HG02938 (cell line): ENCODE results near the gene CRY2.
A peak's percentile ranks its signal among the peaks of the same experiment; 100 is the strongest.

Experiments
- ATAC-seq: cut with Tn5 transposase; IDR thresholded peaks from one replicate; pipeline ENCODE4 v1.9.1; 2021; ENCODE audit warnings: mild to moderate bottlenecking, moderate library complexity; ENCODE audit not compliant: unreplicated experiment

The CRY2 gene

DNA sequence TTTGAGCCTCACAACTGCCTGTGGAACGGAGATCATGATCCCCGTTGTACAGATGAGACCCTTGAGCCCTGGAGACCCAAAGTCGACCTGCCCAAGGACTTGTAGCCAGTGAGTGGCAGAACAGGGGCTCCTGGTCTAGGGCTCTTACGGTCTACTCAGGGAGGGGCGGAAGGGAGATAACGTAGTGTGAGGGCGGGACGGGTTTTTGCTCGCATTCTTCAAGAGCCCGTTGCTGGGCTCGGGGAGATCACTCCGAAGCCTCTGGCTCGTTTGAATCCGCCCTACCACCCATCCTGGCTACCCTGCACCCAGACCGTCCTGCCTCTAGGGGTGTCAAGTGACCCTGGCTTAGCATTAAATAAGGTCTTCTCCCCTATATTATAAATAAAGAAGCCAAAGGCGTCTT lies 639 bp downstream of the CRY2 start:
- ATAC-seq = peak; percentile 11

DNA sequence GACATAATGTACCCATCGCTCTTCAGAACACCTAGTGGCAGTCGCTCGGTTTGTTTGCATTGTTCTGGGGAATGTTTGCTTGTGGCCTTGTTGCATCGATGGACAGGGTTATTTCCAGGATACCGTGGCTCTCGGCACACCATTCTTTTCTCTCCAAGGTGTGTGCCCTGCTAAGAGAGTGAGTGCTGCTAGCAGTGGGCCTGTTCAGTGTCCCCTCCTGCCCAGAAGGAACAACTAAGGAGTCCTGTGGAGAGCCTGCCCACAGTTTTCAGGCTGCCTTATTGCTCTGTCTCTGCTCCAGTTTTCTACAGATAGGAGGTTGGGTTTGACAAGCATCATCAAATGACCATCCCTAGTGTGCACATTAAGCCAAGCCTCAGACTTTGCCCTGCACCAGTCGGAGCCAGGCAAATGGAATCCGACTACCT lies 1.4 kb downstream of the CRY2 start:
- ATAC-seq = no peak

DNA sequence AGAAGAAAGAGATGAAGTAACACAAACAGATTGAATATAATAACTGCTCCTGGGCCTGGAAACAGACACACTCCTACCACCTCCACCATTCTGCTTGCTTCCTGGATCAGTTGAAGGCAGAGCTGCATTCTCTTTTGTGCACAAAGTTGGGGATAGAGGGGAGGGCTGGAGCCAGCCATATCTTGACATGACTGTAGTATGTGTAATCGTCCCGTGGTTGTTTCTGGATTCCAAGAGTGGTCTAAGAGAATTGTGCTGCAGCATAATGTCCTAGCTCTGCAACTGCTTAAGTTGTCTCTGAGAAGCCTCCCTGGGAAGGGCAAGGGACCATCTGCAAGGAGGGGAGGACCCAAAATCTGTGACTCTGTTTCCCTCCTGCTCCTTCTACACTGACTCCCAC lies 3.2 kb downstream of the CRY2 start:
- no peak for ATAC-seq

DNA sequence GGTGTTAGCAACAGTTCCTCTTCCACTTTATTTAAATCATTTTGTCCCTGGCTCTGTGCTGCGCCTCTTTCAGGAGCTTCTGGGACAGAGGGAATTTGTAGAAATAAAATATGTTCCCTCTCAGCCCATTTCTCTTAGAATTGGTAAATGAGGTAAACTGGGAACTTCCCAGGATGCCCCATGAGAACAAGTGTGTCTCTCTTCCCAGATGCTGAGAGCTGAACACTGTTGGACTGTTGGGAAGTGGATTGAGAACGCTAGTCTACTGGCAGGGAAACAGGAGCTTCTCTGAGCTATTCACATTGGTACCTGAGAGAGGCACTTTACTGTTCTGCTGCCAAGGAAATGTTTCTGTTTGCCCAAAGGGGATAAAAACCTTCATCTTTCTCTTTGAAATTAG lies 4.0 kb downstream of the CRY2 start:
- no peak for ATAC-seq

DNA sequence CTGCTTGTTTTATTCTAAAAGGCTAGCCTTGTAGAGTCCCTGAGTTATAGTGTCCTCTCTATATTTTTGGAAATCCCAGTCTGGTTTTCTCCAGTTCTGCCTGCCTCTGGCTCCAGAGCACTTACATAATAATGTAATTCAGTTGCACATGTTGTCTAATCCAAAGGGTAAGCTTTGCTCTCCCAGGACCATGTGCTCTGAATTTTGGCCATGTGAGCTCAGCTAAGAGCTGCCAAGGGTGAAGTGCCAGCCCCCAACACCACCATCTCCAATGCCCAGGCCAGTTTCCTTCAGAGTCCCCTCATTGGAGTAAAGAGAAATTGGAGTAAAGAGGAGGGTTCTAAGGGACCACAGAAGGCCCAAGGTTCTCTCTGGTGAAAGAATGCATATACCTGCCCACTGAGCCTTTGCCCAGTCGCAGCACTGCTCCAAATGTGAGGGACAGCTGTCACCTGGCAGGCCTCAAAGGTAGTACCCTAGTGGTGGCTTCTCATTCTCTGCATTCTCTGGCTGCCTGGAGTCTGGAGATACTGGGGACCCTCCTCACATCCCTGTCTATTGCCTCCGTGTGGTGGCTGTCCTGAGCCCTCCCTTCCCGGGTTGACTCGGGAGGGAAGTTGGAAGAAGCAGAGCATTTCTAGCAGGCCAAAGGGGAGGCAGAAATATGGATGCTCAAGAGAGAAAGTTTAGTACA lies 4.9 kb downstream of the CRY2 start:
- ATAC-seq = no peak

DNA sequence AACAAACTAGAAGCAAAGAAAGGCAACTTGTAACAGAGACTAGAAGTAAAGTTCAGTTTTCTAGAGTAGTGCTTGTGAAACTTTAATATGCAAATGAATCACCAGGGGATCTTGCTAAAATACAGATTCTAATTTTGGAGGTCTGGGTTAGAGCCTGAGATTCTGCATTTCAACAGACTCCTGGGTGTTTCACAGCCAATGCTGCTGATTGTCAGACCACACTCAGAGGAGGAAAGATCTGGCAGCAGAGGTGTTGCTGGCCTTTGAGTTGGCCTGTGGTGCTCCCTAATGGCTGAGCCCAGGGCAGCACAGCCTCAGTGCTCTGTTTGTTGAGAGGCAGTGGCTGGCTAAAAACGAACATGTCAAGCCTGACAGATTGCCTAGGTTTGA lies 5.4 kb downstream of the CRY2 start:
- ATAC-seq = peak; percentile 45

DNA sequence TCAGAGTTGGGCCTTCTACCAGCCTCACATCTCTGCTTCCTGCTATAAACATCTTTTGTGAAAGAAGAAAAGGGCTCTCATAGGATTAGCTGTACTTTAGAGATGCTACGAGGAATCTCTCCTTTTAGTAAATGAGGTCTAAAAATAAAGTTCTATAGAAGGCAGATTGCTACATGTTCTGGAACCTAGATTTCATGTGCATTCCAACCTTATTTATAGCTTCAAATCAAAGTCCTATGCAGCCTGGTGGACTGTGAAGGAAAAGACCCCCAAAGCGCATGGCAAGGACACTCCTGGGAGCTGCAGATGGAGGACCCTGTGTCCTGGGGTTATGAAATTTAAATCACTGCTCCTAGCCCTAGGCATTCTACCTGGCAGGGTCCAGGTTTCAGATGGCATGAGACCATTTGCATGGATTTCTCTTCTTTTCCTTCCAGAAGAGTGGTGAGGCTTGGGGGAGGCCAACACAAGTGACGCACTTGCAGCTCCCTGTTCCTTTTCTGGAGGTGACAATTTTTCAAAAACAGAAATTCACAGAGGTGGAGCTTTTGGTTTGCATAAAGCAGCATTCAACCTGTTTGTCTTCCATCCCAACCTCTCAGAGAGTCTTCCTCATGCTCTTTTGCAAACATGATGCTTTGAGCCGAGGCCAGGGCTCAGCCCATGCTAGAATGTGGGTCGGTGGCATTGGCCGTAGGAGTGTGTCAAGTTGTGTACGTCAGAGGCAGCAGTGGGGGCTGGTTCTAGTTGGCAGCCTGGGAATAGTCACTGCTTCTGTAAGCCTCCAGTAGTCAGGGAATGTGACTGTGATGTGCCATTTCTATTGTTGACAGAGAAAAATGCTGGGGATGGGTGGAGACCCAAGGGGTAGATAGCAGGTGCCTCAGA lies 6.3 kb downstream of the CRY2 start:
- no peak for ATAC-seq

DNA sequence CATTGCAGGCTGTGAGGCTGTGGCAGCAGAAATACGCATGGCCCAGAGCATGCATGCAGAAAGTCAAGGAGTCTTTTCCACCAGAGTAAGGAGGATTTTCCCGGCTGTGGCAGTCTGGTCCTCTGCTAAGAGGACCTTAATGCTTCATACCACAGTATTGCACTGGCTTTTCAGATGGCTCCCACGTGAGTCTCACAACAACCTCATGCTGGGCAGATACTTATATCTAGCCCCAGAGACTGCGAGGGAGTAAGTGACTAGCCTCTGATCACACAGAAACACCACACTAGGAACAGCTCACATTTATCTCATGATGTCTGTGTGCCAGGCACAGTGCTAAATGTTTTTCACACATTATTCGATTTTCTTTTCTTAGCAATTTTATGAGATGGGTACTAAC lies 8.0 kb downstream of the CRY2 start:
- ATAC-seq = no peak

DNA sequence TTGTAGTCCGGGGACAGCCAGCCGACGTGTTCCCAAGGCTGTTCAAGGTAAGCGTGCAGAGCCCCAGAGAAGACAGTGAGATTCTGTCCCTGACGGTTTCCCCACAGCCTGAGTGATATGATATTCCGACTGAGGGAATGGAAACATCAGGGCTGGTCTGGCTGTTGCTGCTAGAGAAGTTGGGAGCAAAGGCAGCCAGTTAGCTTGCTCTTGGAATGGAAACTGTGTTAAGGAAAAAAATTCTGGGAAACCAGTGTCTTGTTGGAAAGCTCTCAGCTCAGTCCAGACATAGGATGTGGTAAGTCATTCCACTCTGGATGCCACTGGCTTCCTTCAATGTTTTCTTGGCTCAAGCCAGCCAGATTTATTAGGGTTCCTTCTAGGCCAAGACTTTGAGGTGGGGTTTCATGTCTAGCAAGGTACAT lies 8.8 kb downstream of the CRY2 start:
- ATAC-seq = no peak

DNA sequence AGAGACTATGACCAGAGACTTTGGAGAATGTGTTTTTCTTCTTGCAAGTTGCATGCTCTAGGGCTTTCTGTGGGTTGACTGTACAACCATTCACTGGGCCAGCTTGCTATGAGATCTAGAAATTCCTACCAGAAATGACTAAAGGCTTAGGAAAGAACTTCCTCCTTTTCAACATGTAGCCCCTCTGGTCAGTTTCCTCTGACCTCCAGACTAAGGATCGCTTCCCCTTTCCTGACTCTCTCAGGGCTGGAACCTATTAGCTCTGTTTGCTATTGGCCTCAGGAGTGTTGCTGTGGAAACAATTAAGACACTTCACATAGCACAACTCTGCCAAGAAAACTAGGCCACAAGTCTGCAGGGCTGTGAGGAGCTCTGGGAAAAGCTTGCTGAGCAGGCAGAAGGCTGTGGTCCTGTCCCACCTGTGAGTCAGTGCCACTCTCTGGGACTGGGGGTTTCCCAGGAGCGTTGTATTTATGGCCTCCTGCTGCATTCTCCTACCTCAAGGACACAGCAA lies 10.7 kb downstream of the CRY2 start:
- ATAC-seq = no peak

DNA sequence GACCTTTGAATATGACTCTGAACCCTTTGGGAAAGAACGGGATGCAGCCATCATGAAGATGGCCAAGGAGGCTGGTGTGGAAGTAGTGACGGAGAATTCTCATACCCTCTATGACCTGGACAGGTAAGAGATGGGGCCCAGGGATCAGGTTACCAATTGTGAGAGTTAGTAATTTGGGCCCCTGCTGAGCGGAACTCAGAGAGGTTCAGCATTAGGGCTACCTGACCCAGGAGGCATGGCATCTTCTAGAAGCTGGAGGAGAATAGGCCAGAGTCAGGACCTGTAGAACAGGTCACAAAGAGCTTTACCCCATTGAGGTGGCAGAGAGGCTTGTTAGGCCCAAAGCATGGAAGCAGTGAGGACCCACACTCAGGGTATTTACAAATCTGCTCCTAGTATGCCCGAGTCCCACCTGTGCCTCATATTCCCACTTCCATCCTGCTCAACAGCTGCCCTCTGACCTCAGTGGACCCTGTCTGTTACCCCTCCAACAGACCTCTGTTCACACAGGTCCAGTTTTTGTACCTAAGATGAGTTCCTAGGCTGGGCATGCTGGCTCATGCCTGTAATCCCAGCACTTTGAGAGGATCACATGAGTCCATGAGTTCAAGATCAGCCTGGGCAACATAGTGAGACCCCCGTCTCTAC lies 11.6 kb downstream of the CRY2 start:
- ATAC-seq = no peak

DNA sequence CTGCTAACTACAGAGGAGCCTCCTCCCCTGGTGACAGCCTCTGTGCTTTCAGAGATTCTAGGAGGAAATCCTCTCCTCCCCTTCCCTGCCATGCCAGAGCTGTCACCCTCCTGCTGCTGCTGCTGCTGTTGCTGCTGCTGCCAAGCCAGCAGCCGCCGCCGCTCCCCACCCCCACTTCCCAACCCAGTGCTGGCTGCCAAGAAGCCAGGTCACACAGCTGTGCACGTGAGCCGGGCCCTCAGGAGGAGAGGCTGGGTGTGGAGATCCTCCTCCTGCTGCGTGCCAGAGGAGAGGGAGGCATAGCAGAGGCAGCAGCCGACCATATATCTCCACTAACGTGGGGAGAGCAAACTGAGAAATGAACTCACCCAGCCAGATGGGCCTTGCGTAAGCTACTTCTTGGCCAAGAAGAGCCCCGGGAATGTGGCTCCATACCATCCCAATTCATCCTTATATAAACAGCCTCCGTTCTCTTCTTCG lies 12.4 kb downstream of the CRY2 start:
- ATAC-seq = no peak

DNA sequence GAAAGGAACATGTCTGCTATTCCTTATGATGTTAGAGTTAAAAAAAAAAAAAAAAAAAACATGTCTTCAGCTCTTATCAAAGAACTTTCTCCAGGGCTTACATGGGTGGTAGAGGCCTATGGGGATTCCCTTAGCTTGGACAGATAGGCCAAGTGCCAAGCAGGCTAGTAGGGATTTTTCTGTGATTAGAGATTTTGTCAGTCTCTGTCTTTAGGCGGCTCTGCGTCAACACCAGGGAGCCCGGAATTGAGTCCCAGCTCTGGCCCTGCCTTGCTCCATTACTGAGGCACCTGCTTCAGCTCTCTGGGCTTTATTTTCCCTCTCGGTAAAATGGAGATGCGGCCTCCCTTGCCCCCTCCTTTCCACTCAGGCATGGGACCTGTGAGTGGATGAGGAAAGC lies 13.1 kb downstream of the CRY2 start:
- no peak for ATAC-seq

DNA sequence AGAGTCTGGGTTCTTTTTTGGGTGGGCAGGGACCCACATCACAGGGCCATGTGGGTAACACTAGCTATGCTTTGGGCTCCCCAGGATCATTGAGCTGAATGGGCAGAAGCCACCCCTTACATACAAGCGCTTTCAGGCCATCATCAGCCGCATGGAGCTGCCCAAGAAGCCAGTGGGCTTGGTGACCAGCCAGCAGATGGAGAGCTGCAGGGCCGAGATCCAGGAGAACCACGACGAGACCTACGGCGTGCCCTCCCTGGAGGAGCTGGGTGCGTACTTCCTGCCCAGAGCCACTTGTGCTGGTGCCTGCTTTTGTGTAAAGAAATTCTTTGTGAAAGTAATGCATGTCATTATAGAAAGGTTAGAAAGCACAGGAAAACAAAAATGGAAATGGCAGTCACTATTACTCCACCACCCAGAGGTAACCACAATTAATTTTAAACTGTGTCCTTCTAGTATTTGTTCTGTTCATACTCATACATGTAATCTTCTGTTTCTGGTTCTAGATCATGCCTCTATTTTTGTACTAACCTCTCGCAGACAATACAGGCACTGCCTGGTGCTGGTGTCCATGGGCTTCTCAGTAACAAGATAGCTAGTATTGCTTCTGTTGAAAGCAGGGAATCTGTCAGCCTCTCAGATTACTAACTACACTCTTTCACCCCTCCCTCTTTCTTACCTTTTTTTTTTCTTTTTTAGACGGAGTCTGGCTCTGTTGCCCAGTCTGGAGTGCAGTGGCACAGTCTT lies 13.7 kb downstream of the CRY2 start:
- no peak for ATAC-seq

DNA sequence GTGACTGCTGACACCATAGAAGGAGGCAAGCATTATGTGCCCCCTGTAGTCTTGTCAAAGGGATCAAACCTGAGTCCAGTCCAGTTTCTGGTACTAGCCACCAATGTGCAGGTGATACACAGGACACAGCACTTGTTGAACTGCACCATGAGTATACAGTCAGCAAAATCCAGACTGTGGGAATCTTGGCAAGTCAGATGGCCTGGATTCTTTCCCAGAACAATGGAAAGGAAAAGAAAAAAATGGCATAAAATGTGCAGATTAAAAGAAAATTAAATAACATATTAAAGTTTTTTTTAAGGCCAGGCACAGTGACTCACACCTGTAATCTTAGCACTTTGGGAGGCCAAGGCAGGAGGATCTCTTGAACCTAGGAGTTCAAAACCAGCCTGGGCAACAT lies 16.8 kb downstream of the CRY2 start:
- ATAC-seq = no peak

DNA sequence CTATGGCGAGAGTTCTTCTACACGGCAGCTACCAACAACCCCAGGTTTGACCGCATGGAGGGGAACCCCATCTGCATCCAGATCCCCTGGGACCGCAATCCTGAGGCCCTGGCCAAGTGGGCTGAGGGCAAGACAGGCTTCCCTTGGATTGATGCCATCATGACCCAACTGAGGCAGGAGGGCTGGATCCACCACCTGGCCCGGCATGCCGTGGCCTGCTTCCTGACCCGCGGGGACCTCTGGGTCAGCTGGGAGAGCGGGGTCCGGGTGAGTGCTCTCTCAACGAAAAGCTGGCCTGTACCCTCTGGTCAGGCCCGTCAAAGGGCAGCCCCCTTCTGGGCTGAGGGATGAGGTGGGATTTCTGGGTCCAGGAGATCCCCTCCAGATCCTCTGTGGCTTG lies 22.3 kb downstream of the CRY2 start:
- ATAC-seq = no peak

DNA sequence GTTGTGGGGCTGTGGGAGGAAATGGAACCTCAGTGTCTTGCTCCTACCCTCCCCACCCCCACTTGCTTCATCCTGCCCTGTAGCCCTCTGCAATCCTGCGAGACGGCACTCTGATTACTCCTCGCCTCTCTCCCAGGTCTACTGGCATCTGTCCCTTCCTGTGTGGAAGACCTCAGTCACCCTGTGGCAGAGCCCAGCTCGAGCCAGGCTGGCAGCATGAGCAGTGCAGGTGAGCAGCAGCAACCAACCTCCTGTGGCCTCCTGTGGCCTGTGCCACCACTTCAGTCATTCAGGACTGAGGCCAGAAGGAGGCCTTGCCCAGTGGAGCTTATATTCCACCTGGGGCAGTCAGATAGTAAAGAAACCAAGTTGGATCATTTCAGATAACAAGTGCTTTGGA lies 23.4 kb downstream of the CRY2 start:
- no peak for ATAC-seq

DNA sequence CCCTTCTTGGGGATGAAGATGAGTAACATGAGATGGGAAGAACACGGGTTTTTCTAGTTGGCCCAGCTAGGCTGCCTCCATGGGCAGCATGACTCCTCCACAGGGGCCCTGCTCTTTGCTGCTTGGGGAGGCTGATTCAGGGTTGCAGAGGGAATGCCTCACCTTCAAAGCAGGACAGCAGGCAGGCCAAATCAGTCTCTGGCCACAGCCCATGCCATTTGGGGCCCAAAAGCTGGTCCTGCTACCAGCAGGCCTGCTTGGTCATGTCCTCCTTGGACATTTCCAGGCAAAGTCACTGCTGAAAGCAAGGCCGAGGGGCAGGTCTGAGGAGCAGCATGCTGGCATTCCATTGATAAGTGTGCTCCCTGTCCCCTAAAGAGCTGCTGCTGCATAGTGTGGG lies 24.4 kb downstream of the CRY2 start:
- ATAC-seq = no peak

DNA sequence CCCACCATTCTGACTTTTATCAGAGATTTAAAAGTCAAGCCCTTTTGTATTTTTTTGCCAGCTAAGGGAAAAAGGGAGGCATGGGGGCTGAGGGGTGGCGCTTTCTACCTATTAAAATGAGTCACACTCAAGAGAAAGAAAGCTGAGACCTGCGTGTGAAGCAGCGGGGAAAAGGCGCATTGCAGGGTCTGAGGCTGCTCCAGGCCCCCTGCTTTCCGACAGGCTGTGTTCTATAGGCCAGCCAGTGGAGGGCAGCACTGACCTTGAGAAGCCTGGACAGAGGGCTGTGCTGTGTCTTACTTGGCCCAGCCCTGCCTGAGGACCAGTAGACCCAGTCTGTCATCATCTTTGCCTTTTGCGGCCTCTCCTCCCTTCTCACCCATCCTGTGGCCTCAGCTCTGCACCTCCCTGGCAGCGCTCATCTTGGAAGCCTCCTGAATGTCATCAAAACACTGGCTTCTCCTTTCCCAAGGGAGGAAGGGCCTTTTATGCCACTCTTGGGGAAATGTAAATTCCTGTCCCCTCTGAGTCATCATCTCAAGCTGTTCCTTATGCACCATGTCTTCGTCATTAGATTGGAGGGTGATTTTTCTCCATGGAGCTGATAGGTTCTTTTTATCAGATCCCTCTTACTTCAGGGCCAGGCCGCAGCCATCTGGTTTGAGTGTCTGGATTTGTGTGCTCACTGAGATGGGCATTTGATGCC lies 25.5 kb downstream of the CRY2 start:
- ATAC-seq = no peak

DNA sequence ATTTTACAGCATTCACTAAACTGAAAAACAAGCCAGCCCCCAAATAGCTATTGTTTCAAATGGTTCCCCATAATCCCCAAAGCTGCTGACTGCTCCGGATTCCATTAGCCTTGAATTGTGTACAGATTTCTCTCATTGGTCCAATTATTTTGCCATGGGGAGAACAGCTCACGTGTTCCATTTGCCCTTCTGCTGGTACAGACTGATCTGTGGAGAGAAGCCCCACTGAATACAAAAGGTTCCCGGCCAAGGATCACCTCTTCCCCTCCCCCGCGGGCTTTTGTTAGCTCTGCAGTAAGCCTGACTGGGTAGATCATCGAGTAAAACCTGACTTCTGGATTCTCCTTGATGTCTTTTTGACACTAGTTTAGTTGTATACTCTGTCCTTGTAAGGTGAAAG lies 29.1 kb downstream of the CRY2 start:
- ATAC-seq = no peak
